Calu3 (cell line): Measurements from ENCODE around the gene FAM89A. TPM values are rescaled to one million over a fixed set of nuclear protein-coding genes. Genes with fewer than 3 reads are reported as not detected.
"Not testable (repeated sequence)": the region's sequence is repeated elsewhere in the genome, so short reads cannot be mapped to it uniquely, and the experiment has no call there.

ENCODE experiments used
- BruUV-seq: library from RNA; stranded (reverse); fragments of 400-500 nt; replicated peaks from 2 replicates; lab custom pipeline; 2021; lab: Mats Ljungman, UMichigan
- CTCF ChIA-PET: fragments of 300-600 bp; sonication (Branson Sonifier 250); formaldehyde crosslinking; loops from one replicate; lab custom pipeline; 2022; ENCODE audit warnings: antibody characterized with exemption; lab: Charles Lee
- DNase-seq: peaks from one replicate; pipeline ENCODE4 v3.0.0; 2022
- H3K27ac Mint-ChIP-seq: one replicate; pipeline ENCODE4 v1.8.0; 2022; ENCODE audit warnings: mixed read lengths; ENCODE audit not compliant: unreplicated experiment
- H3K27me3 Mint-ChIP-seq: one replicate; pipeline ENCODE4 v1.8.0; 2022; ENCODE audit warnings: mixed read lengths; ENCODE audit not compliant: unreplicated experiment
- H3K36me3 Mint-ChIP-seq: one replicate; pipeline ENCODE4 v1.8.0; 2022; ENCODE audit warnings: mild to moderate bottlenecking, moderate library complexity, mixed read lengths; ENCODE audit not compliant: insufficient read depth, unreplicated experiment
- H3K4me1 Mint-ChIP-seq: one replicate; pipeline ENCODE4 v1.8.0; 2022; ENCODE audit warnings: mild to moderate bottlenecking, low read depth, mixed read lengths; ENCODE audit not compliant: unreplicated experiment
- H3K4me3 Mint-ChIP-seq: one replicate; pipeline ENCODE4 v1.8.0; 2022; ENCODE audit warnings: mild to moderate bottlenecking, low read depth, moderate library complexity, mixed read lengths; ENCODE audit not compliant: unreplicated experiment
- H3K9me3 Mint-ChIP-seq: one replicate; pipeline ENCODE4 v1.8.0; 2022; ENCODE audit warnings: low read depth, mixed read lengths; ENCODE audit not compliant: unreplicated experiment
- CTCF ChIP-seq: fragments of 200-600 bp; IDR thresholded peaks from one replicate; pipeline ENCODE4 v1.8.0; 2022; ENCODE audit warnings: antibody characterized with exemption; ENCODE audit not compliant: unreplicated experiment
- intact Hi-C: fragments of 100-400 bp; cut with micrococcal nuclease; formaldehyde crosslinking; loops from one replicate; pipeline ENCODE4 v1.10.0; 2022; ENCODE audit not compliant: unreplicated experiment
- total RNA-seq: library from RNA; stranded (reverse); gene quantifications from 2 replicates; pipeline ENCODE4 v1.2.3, GENCODE V29; 2022

The FAM89A gene
- total RNA-seq, 1 experiment from 2014 or later, result 12.3 TPM

- no peak for TF ChIP-seq CTCF
- H3K9me3 Mint-ChIP-seq, result no peaks in the 10 kb centered on the region
- no peak overlapping the region for H3K4me3 Mint-ChIP-seq
- H3K4me1 Mint-ChIP-seq, result no peaks in the 10 kb centered on the region
- peaks cover 6% of the 10 kb centered on the region for H3K36me3 Mint-ChIP-seq
- BruUV-seq, result no TSS peak
- no peak for DNase-seq
- intact Hi-C loops, result no loop called here
- H3K27ac Mint-ChIP-seq, result no peak overlapping the region
- no peaks in the 10 kb centered on the region for H3K27me3 Mint-ChIP-seq
- CTCF ChIA-PET, result interaction anchor here (0.6 kb wide), 1 partner anchor 1231 kb away, joined by 4 read pairs; no protein-coding TSS in a partner anchor
These were observed 47.8 kb downstream of the FAM89A start for GRCh38 chr1:230992100-230992774.

- BruUV-seq, result no TSS peak
- Mint-ChIP-seq H3K4me1 (no peaks in the 10 kb centered on the region), H3K4me3 (no peak overlapping the region), H3K36me3 (peaks cover 6% of the 10 kb centered on the region), H3K27me3 (no peaks in the 10 kb centered on the region), H3K27ac (no peak overlapping the region), H3K9me3 (no peaks in the 10 kb centered on the region)
- TF ChIP-seq CTCF, result no peak
- CTCF ChIA-PET, result no interaction called here
- no peak for DNase-seq
- intact Hi-C loops, result no loop called here
These were observed 52.6 kb downstream of the FAM89A start for GRCh38 chr1:230987448-230987847.

GRCh38 chr1:230986976-230987375, 53.1 kb downstream of the FAM89A start:
- H3K36me3 Mint-ChIP-seq, result peaks cover 6% of the 10 kb centered on the region
- no peaks in the 10 kb centered on the region for H3K9me3 Mint-ChIP-seq
- no peaks in the 10 kb centered on the region for H3K4me1 Mint-ChIP-seq
- no peak for DNase-seq
- H3K27me3 Mint-ChIP-seq, result no peaks in the 10 kb centered on the region
- no peak for TF ChIP-seq CTCF
- no peak overlapping the region for H3K4me3 Mint-ChIP-seq
- no TSS peak for BruUV-seq
- intact Hi-C loops, result no loop called here
- CTCF ChIA-PET, result no interaction called here
- H3K27ac Mint-ChIP-seq, result no peak overlapping the region

- H3K27ac Mint-ChIP-seq, result no peak overlapping the region
- CTCF ChIA-PET, result no interaction called here
- no peak for DNase-seq
- no peaks in the 10 kb centered on the region for H3K9me3 Mint-ChIP-seq
- TF ChIP-seq CTCF, result no peak
- intact Hi-C loops, result no loop called here
- no peak overlapping the region for H3K4me3 Mint-ChIP-seq
- H3K4me1 Mint-ChIP-seq, result no peaks in the 10 kb centered on the region
- no TSS peak for BruUV-seq
- no peaks in the 10 kb centered on the region for H3K36me3 Mint-ChIP-seq
- no peaks in the 10 kb centered on the region for H3K27me3 Mint-ChIP-seq
These were observed 54.3 kb downstream of the FAM89A start for GRCh38 chr1:230985711-230986110.

- BruUV-seq, intact Hi-C loops, H3K4me3 Mint-ChIP-seq, H3K27ac Mint-ChIP-seq, H3K9me3 Mint-ChIP-seq, H3K27me3 Mint-ChIP-seq, H3K36me3 Mint-ChIP-seq, CTCF ChIA-PET, DNase-seq, H3K4me1 Mint-ChIP-seq: not testable (repeated sequence)
These were observed 55.2 kb downstream of the FAM89A start for GRCh38 chr1:230984622-230985515.
